Activated naive CD4-positive, alpha-beta T cell treated with anti-CD3 and anti-CD28 coated beads for 36 hours (primary cell): ENCODE data around the gene BRWD1. TPM values are rescaled to one million over a fixed set of nuclear protein-coding genes. Genes with fewer than 3 reads are reported as not detected.
A peak's percentile ranks its signal among the peaks of the same experiment; 100 is the strongest.

Experiments
- CTCF ChIA-PET: fragments of 350-600 bp; sonication (Branson Sonifier 250); formaldehyde crosslinking; loops from one replicate; lab custom pipeline; 2021; ENCODE audit warnings: antibody characterized with exemption; lab: Charles Lee
- DNase-seq: peaks from one replicate; pipeline ENCODE4 v3.0.0-alpha.2; 2020
- H3K27ac Mint-ChIP-seq: one replicate; pipeline ENCODE4 v1.8.0; 2021; ENCODE audit warnings: mild to moderate bottlenecking, mixed read lengths
- H3K27me3 Mint-ChIP-seq: one replicate; pipeline ENCODE4 v1.8.0; 2021; ENCODE audit warnings: low read depth, mixed read lengths
- H3K36me3 Mint-ChIP-seq: one replicate; pipeline ENCODE4 v1.8.0; 2021; ENCODE audit warnings: low read depth, mixed read lengths
- H3K4me1 Mint-ChIP-seq: one replicate; pipeline ENCODE4 v1.8.0; 2021; ENCODE audit warnings: low read depth, mixed read lengths
- H3K4me3 Mint-ChIP-seq: one replicate; pipeline ENCODE4 v1.8.0; 2021; ENCODE audit warnings: mild to moderate bottlenecking, moderate library complexity, mixed read lengths
- H3K9me3 Mint-ChIP-seq: one replicate; pipeline ENCODE4 v1.8.0; 2021; ENCODE audit warnings: mixed read lengths
- intact Hi-C: fragments of 100-400 bp; cut with micrococcal nuclease; formaldehyde crosslinking; loops from one replicate; pipeline ENCODE4 v1.15.1; 2023
- total RNA-seq, 2 experiments: library from RNA; stranded (reverse); gene quantifications; one replicate each; pipeline ENCODE4 v1.2.3, GENCODE V29; 2021

The BRWD1 gene
- total RNA-seq, 2 experiments from 2014 or later: 23.0 to 24.5 TPM

DNA sequence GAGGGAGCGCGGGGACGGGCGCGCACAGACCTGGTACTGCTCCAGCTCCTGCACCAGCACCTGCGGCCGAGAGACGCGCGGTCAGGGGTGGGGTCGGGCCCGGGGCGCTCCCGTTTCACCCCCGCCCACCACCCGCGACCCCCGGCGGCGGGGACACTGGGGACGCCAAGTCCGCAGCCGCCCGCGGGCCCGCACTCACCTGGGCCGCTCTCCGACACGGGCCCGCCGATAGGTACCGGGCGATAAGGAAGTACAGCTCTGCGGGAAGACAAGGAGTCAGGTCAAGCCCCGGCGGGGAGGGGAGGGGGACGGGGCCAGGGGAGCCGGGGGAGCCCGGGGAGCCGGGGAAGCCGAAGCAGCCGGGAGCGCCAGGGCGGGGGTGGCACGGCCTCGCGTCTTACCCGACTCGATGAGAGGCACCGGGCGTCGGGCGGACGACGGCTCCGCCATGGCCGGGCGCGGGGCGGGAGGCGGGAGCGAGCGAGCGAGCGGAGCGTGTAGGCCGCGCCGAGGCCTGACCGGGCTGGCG is 326 bp downstream of the BRWD1 start:
- peaks cover 21% of the 10 kb centered on the region for H3K36me3 Mint-ChIP-seq
- peak overlapping the region; percentile 97 for H3K27ac Mint-ChIP-seq
- H3K27me3 Mint-ChIP-seq: no peaks in the 10 kb centered on the region
- H3K4me1 Mint-ChIP-seq: peaks cover 44% of the 10 kb centered on the region
- H3K4me3 Mint-ChIP-seq: peak overlapping the region; percentile 93
- intact Hi-C loops: loop anchor here (2.0 to 10.0 kb wide), 4 partner anchors 14 to 1948 kb away; partner anchors contain the start of gene DYRK1A
- CTCF ChIA-PET: interaction anchor here (0.7 to 1.4 kb wide), 5 partner anchors 26 to 122 kb away, joined by 3 to 4 read pairs (median 3); no protein-coding TSS in a partner anchor
- DNase-seq: peak; percentile 59
- H3K9me3 Mint-ChIP-seq: no peaks in the 10 kb centered on the region

DNA sequence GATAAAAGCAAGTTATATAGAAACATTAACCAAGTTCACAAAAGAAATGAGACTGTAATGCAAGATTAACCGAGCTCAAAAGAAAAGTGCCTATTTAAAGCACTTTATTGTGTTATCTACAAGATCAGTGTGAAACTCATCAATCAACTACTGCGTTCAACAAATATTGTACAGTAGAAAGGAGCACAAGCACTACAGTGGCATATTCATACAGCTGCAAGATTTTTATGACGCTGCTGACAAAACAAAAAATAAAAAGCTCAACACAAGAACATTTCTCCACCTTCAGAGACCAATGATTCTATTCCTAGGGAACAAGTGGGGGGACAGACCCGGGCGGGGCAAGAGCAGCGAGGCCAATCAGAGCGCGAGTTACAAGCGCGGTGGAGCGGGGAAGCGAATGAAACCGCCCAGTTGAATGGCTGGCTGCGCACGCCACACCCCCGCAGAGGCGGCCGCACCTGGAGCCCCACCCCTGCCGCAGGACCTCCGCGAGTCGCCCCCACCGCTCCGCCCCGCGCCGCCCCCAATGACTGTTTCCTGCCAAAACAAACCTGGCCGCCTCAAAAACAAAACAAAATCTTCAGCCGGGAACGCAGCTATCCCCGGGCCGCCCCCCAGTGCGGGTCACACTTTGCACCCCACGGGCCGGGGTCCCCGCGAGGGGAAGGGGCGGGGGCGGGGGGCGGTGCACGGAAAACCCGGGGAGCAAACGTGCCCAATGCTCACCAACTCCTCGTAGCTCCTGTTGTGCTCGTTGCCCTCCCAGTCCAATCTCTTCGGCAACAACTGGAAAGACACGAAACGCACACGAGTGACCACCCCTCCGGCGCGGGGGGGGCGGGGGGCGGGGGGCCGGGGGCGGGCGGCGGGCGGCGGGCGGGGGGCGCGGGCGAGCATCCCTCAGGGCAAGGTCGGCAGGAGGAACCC is 1.1 kb downstream of the BRWD1 start:
- CTCF ChIA-PET: interaction anchor here (1.0 to 1.3 kb wide), 2 partner anchors 75 to 122 kb away, joined by 3 to 4 read pairs; no protein-coding TSS in a partner anchor
- Mint-ChIP-seq H3K27ac (peak overlapping the region; percentile 97), H3K9me3 (no peaks in the 10 kb centered on the region), H3K4me1 (peaks cover 48% of the 10 kb centered on the region), H3K4me3 (peak overlapping the region; percentile 93), H3K27me3 (no peaks in the 10 kb centered on the region), H3K36me3 (peaks cover 21% of the 10 kb centered on the region)
- peak; percentile 94 for DNase-seq
- intact Hi-C loops: loop anchor here (1.0 to 10.0 kb wide), 7 partner anchors 14 to 1948 kb away; partner anchors contain the start of genes DYRK1A, HMGN1, LCA5L and PSMG1

DNA sequence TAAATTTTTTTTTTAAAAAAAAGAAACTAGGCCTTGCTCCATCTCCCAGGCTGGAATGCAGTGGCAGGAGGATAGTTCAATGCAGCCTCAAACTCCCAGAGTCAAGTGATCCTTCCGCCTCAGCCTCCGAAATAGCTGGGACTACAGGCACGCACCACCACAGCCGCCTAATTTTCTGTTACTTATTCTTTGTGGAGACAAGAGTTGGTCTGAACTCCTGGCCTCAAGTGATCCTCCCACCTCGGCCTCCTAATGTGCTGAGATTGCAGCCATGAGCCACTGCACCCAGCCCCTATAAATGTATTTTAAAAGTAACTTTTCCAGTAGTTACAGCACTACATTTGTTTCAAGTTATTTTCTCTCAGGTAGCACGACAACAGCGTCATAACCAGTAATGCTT is 2.3 kb downstream of the BRWD1 start:
- H3K4me3 Mint-ChIP-seq: no peak overlapping the region
- peaks cover 48% of the 10 kb centered on the region for H3K4me1 Mint-ChIP-seq
- H3K27ac Mint-ChIP-seq: no peak overlapping the region
- DNase-seq: no peak
- no peaks in the 10 kb centered on the region for H3K27me3 Mint-ChIP-seq
- CTCF ChIA-PET: no interaction called here
- H3K36me3 Mint-ChIP-seq: peaks cover 21% of the 10 kb centered on the region
- H3K9me3 Mint-ChIP-seq: no peaks in the 10 kb centered on the region
- intact Hi-C loops: loop anchor here (10.0 kb wide), 2 partner anchors 1066 to 1946 kb away; partner anchors contain the start of gene DYRK1A

DNA sequence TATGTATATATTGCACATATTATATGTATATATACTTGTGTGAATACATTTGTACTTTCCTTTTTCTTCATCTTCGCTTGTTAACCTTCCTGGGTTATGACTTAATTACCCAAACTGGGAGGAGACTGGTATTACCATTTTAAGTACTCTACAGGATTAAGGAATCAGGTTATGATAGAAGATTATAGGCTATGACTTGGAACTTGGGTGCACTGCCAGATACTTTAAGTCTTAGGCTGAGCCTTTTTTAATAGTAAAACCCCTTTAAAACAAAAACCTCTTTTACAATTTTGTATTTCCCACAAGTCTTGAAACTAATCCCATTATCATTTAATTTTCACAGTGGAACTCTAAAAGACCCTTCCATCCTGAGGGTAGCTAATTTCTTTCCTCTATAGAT is 6.0 kb downstream of the BRWD1 start:
- CTCF ChIA-PET: no interaction called here
- Mint-ChIP-seq H3K4me3 (no peak overlapping the region), H3K4me1 (peaks cover 38% of the 10 kb centered on the region), H3K36me3 (peaks cover 20% of the 10 kb centered on the region), H3K27ac (no peak overlapping the region), H3K9me3 (no peaks in the 10 kb centered on the region), H3K27me3 (no peaks in the 10 kb centered on the region)
- DNase-seq: no peak
- intact Hi-C loops: no loop called here

DNA sequence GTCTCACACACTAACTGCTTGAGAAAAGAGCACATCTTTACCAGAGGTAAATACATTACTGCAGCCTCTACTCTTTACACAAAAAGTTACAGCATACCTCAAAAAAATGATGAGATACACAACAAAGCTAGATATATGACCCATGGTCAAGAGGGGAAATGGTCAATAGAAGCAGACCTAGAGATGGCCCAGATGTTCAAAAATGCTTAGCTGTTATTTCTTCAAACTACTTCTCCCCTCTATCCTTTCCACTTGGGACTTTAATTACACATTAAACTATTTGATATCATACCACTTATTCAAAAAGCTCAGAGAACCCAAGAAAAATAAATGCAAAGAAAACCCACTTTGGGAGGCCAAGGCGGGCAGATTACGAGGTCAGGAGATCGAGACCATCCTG is 12.8 kb downstream of the BRWD1 start:
- no peak for DNase-seq
- peaks cover 32% of the 10 kb centered on the region for H3K36me3 Mint-ChIP-seq
- no peak overlapping the region for H3K4me3 Mint-ChIP-seq
- no peaks in the 10 kb centered on the region for H3K27me3 Mint-ChIP-seq
- no peak overlapping the region for H3K27ac Mint-ChIP-seq
- intact Hi-C loops: no loop called here
- CTCF ChIA-PET: interaction anchor here (0.6 kb wide), 1 partner anchor 334 kb away, joined by 3 read pairs; no protein-coding TSS in a partner anchor
- peaks cover 38% of the 10 kb centered on the region for H3K4me1 Mint-ChIP-seq
- peaks cover 7% of the 10 kb centered on the region for H3K9me3 Mint-ChIP-seq

DNA sequence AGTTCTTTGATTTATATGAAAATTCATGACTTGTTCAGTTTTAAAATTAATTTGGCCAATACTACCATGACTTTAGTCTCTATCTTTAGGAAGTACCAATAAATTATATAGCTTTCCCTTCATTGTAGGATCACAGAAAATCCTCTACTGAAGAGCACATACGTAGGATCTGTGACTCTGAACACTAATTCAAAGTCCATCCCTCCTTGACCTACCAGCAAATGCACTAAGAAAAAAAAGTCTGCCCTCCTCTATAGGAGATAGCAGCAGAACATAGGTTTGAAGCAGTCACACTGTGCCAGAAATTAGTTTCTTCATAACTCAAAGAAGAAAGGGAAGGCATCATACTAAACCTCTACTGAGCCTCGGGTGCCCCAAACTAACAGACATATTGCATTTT is 16.5 kb downstream of the BRWD1 start:
- Mint-ChIP-seq H3K9me3 (peaks cover 7% of the 10 kb centered on the region), H3K27ac (no peak overlapping the region), H3K4me3 (no peak overlapping the region), H3K27me3 (no peaks in the 10 kb centered on the region), H3K4me1 (peaks cover 33% of the 10 kb centered on the region), H3K36me3 (peaks cover 40% of the 10 kb centered on the region)
- intact Hi-C loops: no loop called here
- CTCF ChIA-PET: interaction anchor here (0.6 kb wide), 1 partner anchor 238 kb away, joined by 3 read pairs; no protein-coding TSS in a partner anchor
- DNase-seq: no peak

DNA sequence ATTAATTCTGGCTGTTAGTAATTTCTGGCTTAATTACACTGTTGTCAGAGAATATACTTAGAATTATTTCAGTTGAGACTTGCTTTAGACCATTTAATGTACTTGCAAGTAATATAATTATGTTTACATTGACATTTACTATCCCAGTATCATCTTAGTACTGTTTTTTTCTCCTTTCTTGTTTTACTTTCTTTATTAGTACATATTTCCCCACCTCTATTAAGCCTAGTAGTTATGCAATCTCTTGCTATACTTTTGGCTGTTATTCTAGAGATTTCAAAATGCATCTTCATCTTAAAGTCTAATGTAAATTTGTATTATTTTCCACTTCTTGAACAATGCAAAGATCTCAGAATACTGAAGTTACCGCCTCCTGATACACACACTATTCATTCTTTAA is 24.4 kb downstream of the BRWD1 start:
- no peak overlapping the region for H3K4me3 Mint-ChIP-seq
- peaks cover 36% of the 10 kb centered on the region for H3K36me3 Mint-ChIP-seq
- CTCF ChIA-PET: interaction anchor here (0.7 kb wide), 1 partner anchor 111 kb away, joined by 3 read pairs; no protein-coding TSS in a partner anchor
- intact Hi-C loops: no loop called here
- peaks cover 6% of the 10 kb centered on the region for H3K4me1 Mint-ChIP-seq
- H3K27me3 Mint-ChIP-seq: no peaks in the 10 kb centered on the region
- DNase-seq: no peak
- no peak overlapping the region for H3K27ac Mint-ChIP-seq
- H3K9me3 Mint-ChIP-seq: no peaks in the 10 kb centered on the region

DNA sequence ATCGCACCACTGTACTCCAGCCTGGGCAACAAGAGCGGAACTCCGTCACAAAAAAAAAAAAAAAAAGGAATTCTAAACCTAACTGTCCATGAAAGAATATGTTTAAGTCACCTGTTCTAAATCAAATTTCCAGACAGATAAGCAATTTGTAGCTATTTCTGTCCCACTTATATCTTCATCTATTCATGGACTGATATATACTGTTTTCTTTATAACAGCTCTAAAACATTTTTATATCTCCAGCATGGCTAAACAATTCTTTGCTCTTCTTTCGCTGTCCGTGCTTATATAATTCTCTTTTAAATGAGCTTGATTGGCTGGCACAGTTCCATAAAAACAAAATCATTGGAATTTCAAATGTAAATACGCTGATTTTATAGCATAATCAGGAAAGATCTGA is 30.5 kb downstream of the BRWD1 start:
- Mint-ChIP-seq H3K9me3 (no peaks in the 10 kb centered on the region), H3K4me1 (no peaks in the 10 kb centered on the region)

DNA sequence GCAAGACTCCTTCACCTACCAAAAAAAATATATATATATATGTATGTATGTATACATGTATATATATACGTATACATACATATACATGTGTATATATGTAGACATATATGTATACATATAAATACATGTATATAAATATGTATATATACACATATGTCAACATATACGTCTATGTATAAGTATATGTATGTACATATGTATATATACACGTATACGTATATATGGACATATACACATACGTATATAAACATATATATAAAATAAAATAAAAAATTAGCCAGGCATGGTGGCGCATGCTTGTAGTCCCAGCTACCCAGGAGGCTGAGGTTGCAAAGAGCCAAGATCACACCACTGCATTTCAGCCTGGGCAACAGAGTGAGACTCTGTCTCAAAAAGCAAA is 31.6 kb downstream of the BRWD1 start:
- Mint-ChIP-seq H3K4me3 (no peak overlapping the region), H3K36me3 (peaks cover 8% of the 10 kb centered on the region), H3K27ac (no peak overlapping the region), H3K27me3 (no peaks in the 10 kb centered on the region), H3K9me3 (no peaks in the 10 kb centered on the region), H3K4me1 (no peaks in the 10 kb centered on the region)
- intact Hi-C loops: no loop called here
- CTCF ChIA-PET: interaction anchor here (0.6 kb wide), 1 partner anchor 10 kb away, joined by 6 read pairs; no protein-coding TSS in a partner anchor
- no peak for DNase-seq

More for the DNA sequence above, 30.5 kb downstream of the BRWD1 start:
- Mint-ChIP-seq H3K27ac (no peak overlapping the region), H3K36me3 (peaks cover 9% of the 10 kb centered on the region), H3K27me3 (no peaks in the 10 kb centered on the region), H3K4me3 (no peak overlapping the region)
- intact Hi-C loops: no loop called here
- CTCF ChIA-PET: no interaction called here
- no peak for DNase-seq

DNA sequence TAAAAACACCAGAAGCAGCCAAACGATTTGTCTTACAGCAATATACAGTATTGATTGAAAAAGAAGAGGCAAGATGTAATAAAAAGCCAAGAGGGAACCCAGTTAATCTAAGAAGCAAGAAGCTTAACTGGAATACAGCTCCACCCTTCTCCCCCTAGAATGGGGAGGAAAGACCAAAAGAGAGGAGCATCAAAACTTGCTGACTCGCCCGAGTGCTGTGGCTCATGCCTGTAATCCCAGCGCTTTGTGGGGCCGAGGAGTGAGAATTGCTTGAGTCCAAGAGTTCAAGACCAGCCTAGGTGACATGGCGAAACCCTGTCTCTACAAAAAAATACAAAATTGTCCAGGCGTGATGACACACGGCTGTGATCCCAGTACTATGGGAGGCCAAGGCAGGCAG is 32.2 kb downstream of the BRWD1 start:
- CTCF ChIA-PET: interaction anchor here (0.7 kb wide), 1 partner anchor 107 kb away, joined by 3 read pairs; no protein-coding TSS in a partner anchor
- DNase-seq: no peak
- intact Hi-C loops: no loop called here
- peaks cover 7% of the 10 kb centered on the region for H3K36me3 Mint-ChIP-seq
- no peaks in the 10 kb centered on the region for H3K9me3 Mint-ChIP-seq
- no peaks in the 10 kb centered on the region for H3K27me3 Mint-ChIP-seq
- no peaks in the 10 kb centered on the region for H3K4me1 Mint-ChIP-seq
- H3K4me3 Mint-ChIP-seq: no peak overlapping the region
- H3K27ac Mint-ChIP-seq: no peak overlapping the region

DNA sequence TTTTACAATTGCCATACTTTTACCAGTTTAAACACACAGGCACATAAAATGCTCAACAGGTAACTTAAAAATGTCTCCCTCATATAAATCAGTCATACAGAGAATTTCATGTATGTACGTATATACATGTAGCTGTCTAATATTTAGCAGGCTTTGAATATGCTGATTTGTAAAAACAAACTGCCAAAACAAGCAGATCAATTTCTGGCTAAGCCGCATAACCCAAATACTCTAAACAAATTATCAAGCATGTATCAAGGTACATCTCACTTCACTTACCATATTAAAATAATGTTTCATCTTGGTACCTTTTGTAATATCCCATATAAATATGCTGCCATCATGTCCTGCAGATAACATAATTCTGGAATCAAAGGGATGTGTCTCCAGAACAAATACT is 43.8 kb downstream of the BRWD1 start:
- Mint-ChIP-seq H3K4me3 (no peak overlapping the region), H3K36me3 (peaks cover 29% of the 10 kb centered on the region), H3K27me3 (no peaks in the 10 kb centered on the region), H3K27ac (no peak overlapping the region), H3K9me3 (no peaks in the 10 kb centered on the region), H3K4me1 (no peaks in the 10 kb centered on the region)
- CTCF ChIA-PET: interaction anchor here (0.5 kb wide), 1 partner anchor 24 kb away, joined by 4 read pairs; no protein-coding TSS in a partner anchor
- DNase-seq: no peak
- intact Hi-C loops: no loop called here

DNA sequence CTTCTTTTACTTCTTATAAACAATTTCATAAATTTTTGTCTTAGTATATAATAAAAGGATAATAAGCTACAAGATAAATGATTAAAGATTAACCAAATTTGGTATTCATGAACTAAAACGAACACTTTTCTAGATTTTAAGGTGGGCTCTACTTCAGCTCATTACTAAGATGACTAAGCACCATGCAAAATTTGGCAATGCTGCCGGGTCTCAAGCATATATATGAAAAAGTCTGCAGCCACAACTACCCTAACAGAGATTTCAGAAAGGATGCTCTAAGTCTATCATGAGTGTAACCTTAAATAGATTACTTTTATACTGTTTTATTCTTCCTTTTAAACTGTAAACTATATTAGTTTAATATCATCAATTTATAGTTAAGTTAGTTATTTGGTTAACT is 47.8 kb downstream of the BRWD1 start:
- Mint-ChIP-seq H3K27me3 (no peaks in the 10 kb centered on the region), H3K36me3 (peaks cover 29% of the 10 kb centered on the region), H3K9me3 (no peaks in the 10 kb centered on the region), H3K27ac (no peak overlapping the region), H3K4me1 (no peaks in the 10 kb centered on the region), H3K4me3 (no peak overlapping the region)
- no peak for DNase-seq
- CTCF ChIA-PET: no interaction called here
- intact Hi-C loops: no loop called here
